ENCODE measurements around the gene EGLN2.
A peak's percentile ranks its signal among the peaks of the same experiment; 100 is the strongest.
"Not testable (repeated sequence)": the region's sequence is repeated elsewhere in the genome, so short reads cannot be mapped to it uniquely, and the experiment has no call there.

The EGLN2 gene

GRCh38 chr19:40802300-40803169, 3.5 kb downstream of the EGLN2 start:
- DNase-seq, result no peak

DNA sequence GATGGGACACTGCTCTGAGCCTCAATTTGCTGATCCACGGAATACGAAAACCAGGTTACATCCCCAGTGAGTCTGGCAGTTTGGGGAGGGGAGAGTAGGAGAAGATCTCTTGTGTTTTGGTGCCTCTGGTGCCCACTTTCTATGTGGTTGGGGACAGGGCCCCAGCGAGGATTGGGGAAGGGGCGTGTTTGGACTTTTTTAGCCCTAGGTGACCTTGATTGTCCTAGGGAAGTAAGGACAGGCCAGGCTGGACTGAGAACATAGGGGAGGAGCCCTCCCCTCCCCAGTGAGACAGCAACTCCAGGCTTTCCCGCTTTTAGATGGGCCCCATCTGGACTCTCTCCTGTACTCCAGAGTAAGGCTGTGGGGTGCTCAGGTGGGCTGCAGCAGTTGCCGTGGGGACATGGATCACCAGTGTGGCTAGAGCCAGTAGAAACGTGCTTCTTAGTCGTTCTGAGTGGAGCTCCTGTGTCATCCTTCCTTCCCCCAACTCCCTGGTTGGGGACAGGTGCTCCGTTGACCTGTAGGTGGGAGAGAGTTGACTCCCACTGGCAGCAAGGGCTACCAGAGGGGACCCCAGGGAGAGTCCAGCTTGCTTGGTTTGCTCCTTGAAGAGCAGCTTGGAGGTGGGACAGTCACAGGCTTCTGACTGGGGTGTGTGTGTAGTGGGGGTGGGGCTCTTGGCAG, 4.3 kb downstream of the EGLN2 start:
- DNase-seq, result no peak

- no peak for DNase-seq
These were observed 5.1 kb downstream of the EGLN2 start for GRCh38 chr19:40803857-40804782.

DNA sequence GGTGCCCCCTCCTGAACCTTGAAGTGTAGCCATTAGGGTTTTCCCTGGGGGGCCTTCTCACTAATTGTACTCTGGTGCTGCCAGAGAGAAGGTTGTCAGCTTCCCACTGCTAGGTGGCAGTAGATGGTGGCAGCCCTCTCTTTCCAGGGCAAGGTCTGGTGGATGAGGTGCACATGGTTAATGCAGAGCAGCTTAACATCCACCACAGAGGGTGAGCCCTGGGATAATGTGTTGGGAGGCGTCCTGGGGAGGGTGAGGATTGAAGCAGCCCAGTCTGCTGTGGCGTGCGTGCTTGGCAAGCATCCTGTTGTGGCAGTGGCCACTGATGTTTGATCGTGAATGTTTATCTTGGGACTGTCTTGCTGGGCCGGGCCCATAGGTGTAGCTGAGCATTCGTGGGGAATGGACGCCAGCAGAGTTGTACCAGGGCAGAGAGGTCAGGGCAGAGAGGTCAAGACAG, 5.8 kb downstream of the EGLN2 start:
- DNase-seq, result no peak

DNA sequence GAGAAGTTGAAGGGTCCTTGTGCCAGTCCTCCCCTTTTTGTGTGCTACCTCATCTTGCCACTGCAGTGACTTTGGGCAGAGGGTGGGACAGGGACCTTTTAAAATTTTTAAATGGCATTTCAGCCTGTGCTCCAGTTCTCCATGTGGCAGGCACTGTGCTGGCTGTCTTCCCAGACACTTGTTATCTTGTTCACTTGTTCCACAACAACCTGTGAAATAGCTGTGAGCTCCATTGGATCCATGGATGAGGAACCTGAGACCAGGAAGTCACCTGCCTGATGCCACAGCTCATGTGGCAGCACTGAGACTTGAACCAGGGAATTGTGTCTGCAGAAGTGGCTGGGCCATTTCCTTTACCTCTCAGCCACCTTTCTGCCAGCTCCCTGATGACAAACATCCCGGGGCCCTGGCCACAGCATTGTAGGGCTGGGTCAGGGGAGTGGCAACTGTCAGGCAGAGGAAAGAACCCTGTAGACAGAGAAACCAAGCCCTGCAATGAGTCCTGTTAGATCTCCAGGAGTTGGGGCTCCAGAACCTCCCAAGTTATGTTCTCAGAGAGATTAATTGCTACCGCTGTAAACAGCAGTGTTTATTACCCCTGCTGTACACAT, 6.4 kb downstream of the EGLN2 start:
- DNase-seq, result no peak

- peak; percentile 94 for DNase-seq
These were observed 7.6 kb downstream of the EGLN2 start for GRCh38 chr19:40806423-40807146.

DNA sequence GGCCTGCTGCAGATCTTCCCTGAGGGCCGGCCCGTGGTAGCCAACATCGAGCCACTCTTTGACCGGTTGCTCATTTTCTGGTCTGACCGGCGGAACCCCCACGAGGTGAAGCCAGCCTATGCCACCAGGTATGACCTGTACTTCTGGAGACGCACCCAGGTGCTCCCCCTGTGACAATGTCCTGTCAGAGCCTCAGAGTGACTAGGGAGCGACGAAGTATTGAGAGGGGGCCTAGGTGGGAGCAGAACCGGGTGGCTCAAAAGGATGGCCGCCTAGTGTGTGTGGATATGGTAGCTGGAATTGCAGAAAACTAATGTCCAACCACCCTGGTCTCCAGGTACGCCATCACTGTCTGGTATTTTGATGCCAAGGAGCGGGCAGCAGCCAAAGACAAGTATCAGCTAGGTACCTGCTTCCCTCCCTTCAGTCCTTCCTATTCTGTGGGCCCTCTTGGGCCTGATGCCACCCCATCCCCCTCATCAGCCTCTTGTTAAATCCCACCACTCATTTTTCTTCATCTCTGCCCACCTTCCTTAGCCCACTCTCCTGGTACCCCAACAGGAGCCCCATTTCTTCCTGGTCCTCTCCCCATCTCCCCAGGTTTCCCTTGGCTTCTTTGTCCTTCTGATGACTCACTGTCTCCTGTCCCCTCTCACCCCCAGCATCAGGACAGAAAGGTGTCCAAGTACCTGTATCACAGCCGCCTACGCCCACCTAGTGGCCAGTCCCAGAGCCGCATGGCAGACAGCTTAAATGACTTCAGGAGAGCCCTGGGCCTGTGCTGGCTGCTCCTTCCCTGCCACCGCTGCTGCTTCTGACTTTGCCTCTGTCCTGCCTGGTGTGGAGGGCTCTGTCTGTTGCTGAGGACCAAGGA, 8.4 kb downstream of the EGLN2 start:
- DNase-seq, result no peak

GRCh38 chr19:40808021-40808325, 9.0 kb downstream of the EGLN2 start:
- DNase-seq, result no peak

DNA sequence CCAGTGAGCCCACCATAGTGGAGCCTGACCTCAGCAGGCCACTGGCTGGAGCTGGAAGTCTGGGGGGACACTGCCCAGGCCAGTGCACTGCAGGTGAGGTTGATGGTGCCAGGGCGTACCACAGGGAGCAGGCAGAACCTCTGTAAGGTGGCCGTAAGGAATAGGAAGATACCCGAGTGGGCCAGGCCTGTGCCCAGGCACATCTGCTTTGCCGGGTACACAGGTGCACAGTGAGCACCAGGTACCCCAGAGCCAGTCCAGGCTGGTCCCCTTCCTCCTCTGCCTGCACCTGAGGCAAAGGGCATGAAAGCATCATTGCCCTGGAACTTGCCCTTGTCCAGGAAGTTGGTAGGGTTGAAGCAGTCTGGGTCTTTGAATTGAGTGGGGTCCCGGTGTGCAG, 9.5 kb downstream of the EGLN2 start:
- no peak for DNase-seq

- DNase-seq, result no peak
These were observed 10.5 kb downstream of the EGLN2 start for GRCh38 chr19:40809358-40810086.

DNA sequence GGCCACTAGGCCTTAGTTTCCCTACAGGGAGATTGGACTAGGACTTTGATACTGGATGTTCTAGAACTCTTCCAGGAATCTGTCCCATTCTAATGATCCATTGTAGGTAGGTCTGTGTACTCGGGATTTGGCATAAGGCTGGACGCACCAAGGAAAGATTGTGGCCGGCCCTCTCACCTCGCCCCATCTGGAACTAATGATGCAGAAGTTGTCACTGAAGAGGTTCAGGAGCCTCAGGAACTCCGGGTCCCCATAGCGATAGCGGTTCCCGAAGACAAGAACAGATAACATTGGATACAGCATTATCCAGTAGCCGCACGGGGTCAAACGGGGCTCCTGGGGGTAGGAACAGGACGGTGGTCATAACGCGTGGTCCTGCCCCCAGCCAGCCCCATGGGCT, 11.2 kb downstream of the EGLN2 start:
- no peak for DNase-seq

DNA sequence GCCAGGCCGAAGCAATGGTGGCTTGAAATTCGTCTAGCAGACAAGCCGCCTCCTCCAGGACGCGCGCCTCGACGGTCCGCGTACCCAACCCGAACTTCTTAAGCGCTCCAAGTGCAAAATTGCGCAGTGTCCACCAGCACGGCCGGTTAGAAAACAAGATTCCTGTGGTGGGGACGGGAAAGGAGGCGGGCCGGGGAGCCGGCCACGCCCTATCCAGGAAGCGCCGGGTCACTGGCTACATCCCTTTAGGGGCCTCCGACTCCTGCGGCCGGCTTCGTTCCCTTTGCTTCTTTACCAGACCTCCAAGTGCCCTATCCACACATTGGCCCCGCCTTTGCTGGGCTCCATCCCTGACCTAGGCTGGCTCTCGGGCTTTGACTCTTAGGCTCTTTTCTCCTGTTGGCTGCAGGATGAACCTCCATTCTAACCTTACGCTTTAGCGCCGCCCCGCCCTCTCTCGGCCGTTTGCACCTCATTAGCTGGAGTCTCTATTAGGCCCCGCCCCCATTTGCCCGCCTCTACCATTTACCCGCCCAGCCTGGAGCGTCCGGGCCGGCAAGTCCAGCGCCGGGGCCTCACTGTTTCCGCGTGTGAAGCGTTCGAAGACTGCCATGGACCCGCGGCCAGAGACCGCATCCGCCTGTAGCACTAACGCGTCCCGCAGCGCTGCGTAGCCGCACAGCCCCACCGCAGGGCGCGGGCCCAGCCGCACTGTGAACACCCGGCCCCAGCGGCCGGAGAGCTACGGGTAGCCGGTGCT, 11.8 kb downstream of the EGLN2 start:
- DNase-seq, result peak; percentile 82

DNA sequence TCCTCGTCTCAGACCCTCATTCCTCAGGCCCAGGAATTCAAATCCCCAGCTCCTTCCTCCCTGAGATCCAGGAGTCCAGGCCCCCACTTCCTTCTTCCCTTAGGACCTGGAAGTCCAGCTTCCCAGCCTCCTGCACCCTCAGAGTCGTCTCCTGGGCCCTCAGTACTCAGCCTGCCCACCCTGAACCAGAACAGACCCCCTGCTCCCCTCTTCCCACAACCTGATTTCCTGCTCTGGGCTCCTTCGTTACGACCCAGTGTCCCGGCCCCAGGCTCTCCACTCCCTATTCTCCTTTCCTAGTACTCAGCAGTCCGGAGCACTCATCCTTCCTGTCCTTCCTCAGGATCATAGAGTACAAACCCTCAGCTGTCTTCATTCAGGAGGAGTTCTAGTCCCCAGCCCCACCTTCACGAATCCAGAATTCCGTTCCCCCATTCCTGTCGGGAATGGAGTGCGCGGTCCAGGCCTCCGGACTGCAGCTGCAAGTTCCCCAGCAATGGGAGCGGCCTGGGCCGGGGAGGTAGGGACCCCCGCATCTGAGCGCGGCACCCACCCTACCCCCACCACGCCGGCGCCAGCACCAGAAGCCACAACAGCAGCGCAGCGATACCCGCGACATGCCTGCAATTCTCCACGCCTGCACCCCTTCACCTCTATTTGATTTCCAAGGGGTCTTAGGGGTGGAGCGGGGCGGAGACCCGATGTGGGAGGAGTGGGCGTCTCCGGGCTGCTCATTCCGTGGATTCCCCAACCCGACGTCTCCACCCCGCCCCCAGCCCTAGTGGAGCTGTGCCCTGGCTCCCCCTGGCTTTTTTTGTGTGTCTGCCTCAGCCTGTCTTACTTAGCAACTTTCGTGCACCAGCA, 12.7 kb downstream of the EGLN2 start:
- no peak for DNase-seq

DNA sequence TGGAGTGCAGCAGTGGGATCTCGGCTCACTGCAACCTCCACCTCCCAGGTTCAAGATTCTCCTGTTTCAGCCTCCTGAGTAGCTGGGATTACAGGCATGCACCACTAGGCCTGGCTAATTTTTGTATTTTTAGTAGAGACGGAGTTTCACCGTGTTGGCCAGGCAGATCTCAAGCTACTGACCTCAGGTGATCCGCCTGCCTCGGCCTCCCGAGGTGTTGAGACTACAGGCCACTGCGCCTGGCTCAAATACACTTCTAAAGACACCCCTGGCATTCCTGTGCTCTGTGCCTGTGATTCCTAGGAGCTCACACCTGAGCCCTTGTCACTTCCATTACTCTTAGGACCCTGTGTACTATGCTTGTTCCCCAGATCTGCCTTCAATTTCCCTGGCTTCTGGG, 13.6 kb downstream of the EGLN2 start:
- not testable (repeated sequence) for DNase-seq

GRCh38 chr19:40813182-40813581, 14.2 kb downstream of the EGLN2 start:
- DNase-seq, result no peak

GRCh38 chr19:40815223-40815622, 16.2 kb downstream of the EGLN2 start:
- no peak for DNase-seq

- peak; percentile 31 for DNase-seq
These were observed 19.7 kb downstream of the EGLN2 start for GRCh38 chr19:40818480-40819399.

Data from HCEC 1CT (cell line).